ENCODE results near the gene MYLK3.

MYLK3 gene

GRCh38 chr16:46727184-46727583 lies 21.0 kb downstream of the MYLK3 start:
- no peak for DNase-seq

- peak in 1 of 2 experiments; percentile 6 for DNase-seq
Measured at GRCh38 chr16:46721885-46722284, 26.3 kb downstream of the MYLK3 start.

- no peak for DNase-seq
Measured at GRCh38 chr16:46720619-46721018, 27.5 kb downstream of the MYLK3 start.

- no peak for DNase-seq
Measured at GRCh38 chr16:46719528-46719927, 28.6 kb downstream of the MYLK3 start.

GRCh38 chr16:46718214-46718613 lies 29.9 kb downstream of the MYLK3 start:
- DNase-seq = no peak

- DNase-seq = no peak
Measured at GRCh38 chr16:46717692-46718091, 30.5 kb downstream of the MYLK3 start.

GRCh38 chr16:46715769-46716305 lies 32.3 kb downstream of the MYLK3 start:
- DNase-seq = no peak

- DNase-seq = no peak
Measured at GRCh38 chr16:46714797-46715591, 33.1 kb downstream of the MYLK3 start.

- DNase-seq = no peak
Measured at GRCh38 chr16:46713634-46714033, 34.5 kb downstream of the MYLK3 start.

GRCh38 chr16:46712911-46713310 lies 35.2 kb downstream of the MYLK3 start:
- DNase-seq = no peak

- DNase-seq = no peak
Measured at GRCh38 chr16:46711106-46712058, 36.8 kb downstream of the MYLK3 start.

GRCh38 chr16:46709469-46710005 lies 38.6 kb downstream of the MYLK3 start:
- no peak for DNase-seq

GRCh38 chr16:46706642-46707041 lies 41.5 kb downstream of the MYLK3 start:
- no peak for DNase-seq

GRCh38 chr16:46702030-46702429 lies 46.1 kb downstream of the MYLK3 start:
- DNase-seq = no peak

- DNase-seq = no peak
Measured at GRCh38 chr16:46701615-46702014, 46.5 kb downstream of the MYLK3 start.

- DNase-seq = no peak
Measured at GRCh38 chr16:46700048-46700447, 48.1 kb downstream of the MYLK3 start.

- no peak for DNase-seq
Measured at GRCh38 chr16:46696957-46697356, 51.2 kb downstream of the MYLK3 start.

- DNase-seq = no peak
Measured at GRCh38 chr16:46695937-46696336, 52.2 kb downstream of the MYLK3 start.

GRCh38 chr16:46693598-46693997 lies 54.5 kb downstream of the MYLK3 start:
- no peak for DNase-seq

- no peak for DNase-seq
Measured at GRCh38 chr16:46691726-46692125, 56.4 kb downstream of the MYLK3 start.

GRCh38 chr16:46690281-46691178 lies 57.6 kb downstream of the MYLK3 start:
- DNase-seq = no peak
